Kidney (tissue), 14 donors: Measurements from ENCODE around the gene LTO1. TPM values are rescaled to one million over a fixed set of nuclear protein-coding genes. Genes with fewer than 3 reads are reported as not detected.

ENCODE experiments used
- DNase-seq, 5 donors: peaks; one replicate each; pipeline ENCODE4 v3.0.0-alpha.2; 2013 to 2020
- FAIRE-seq: peaks from 2 replicates; lab custom pipeline; 2012; peaks lifted over from hg19 to GRCh38; lab: Jason Lieb, UNC
- H3K27ac ChIP-seq, 2 donors: one replicate each; pipeline ENCODE4 v1.7.0; 2013; ENCODE audit warnings: low read depth in 2 of 2, low read length in 2 of 2, inconsistent platforms in 1 of 2
- H3K27me3 ChIP-seq: one replicate; pipeline ENCODE4 v1.7.1; 2013; ENCODE audit warnings: low read length, inconsistent platforms; ENCODE audit not compliant: control insufficient read depth, insufficient read depth
- H3K36me3 ChIP-seq, 3 donors: one replicate each; pipeline versions ENCODE4 v1.7.0 to v1.7.1; 2013; ENCODE audit warnings: low read length in 3 of 3, control low read depth in 1 of 3, inconsistent platforms in 1 of 3; ENCODE audit not compliant: insufficient read depth in 3 of 3, control insufficient read depth in 2 of 3
- H3K4me1 ChIP-seq, 3 donors: one replicate each; pipeline versions ENCODE4 v1.7.0 to v1.7.1; 2013; ENCODE audit warnings: low read length in 3 of 3, inconsistent platforms in 1 of 3, low read depth in 1 of 3; ENCODE audit not compliant: control insufficient read depth in 2 of 3, insufficient read depth in 2 of 3
- H3K4me3 ChIP-seq, 3 donors: one replicate each; pipeline versions ENCODE4 v1.7.0 to v1.8.1; 2013; ENCODE audit warnings: low read length in 3 of 3, control low read depth in 1 of 3, inconsistent platforms in 1 of 3
- H3K9ac ChIP-seq, 3 donors: one replicate each; pipeline versions ENCODE4 v1.7.0 to v1.7.1; 2013; ENCODE audit warnings: low read length in 3 of 3, control low read depth in 1 of 3, inconsistent platforms in 1 of 3
- H3K9me3 ChIP-seq, 3 donors: one replicate each; pipeline versions ENCODE4 v1.7.0 to v1.7.1; 2013; ENCODE audit warnings: low read length in 3 of 3, control low read depth in 1 of 3, inconsistent platforms in 1 of 3; ENCODE audit not compliant: control insufficient read depth in 2 of 3, insufficient read depth in 1 of 3
- CTCF ChIP-seq: IDR thresholded peaks from 3 replicates; pipeline ENCODE4 v1.5.1; 2012; ENCODE audit warnings: mild to moderate bottlenecking, moderate library complexity, borderline replicate concordance; ENCODE audit not compliant: insufficient read depth; ENCODE audit errors: extremely low read depth
- intact Hi-C: fragments of 100-400 bp; cut with DNase I; formaldehyde crosslinking; loops from one replicate; pipeline ENCODE4 v1.11.1; 2022
- polyA plus RNA-seq: library from polyadenylated mRNA; stranded (reverse); fragments of 350-450 nt; fragmentation: Illumina TruSeq; extraction: RNeasy Lipid Tissue Mini Kit (QIAGEN cat#74804); gene quantifications from one replicate; pipeline ENCODE4 v1.2.3, GENCODE V29; 2014; ENCODE audit warnings: low read depth, low replicate concordance; ENCODE audit not compliant: insufficient read depth
- total RNA-seq: library from RNA; stranded (reverse); fragmentation: NEBNext Ultra II Directional; extraction: Animal tissue kit (Norgen Biotek cat#: 25700); gene quantifications from one replicate; pipeline ENCODE4 v1.2.1, GENCODE V29; 2021
- donor health status: control.
- donor health status: control.
- donor health status: control.
- donor health status: control.
- donor health status: control.
- donor health status: DM: yes; HTN: yes; CAD: no.
- donor health status: Normal renal cell carcinoma (clear cell type).

Gene LTO1
- total and polyA plus RNA-seq, 2 donors from 2014 or later: 14.6 to 21.9 TPM

GRCh38 chr11:69718912-69719311, 43.8 kb upstream of the LTO1 start:
- intact Hi-C loops: no loop called here
- no peak for FAIRE-seq
- DNase-seq: no peak
- no peak overlapping the region for H3K9ac ChIP-seq
- no peak overlapping the region for H3K4me3 ChIP-seq
- no peaks in the 10 kb centered on the region for H3K36me3 ChIP-seq
- no peaks in the 10 kb centered on the region for H3K4me1 ChIP-seq
- no peak overlapping the region for H3K27ac ChIP-seq
- no peak for TF ChIP-seq CTCF
- H3K27me3 ChIP-seq: no peaks in the 10 kb centered on the region
- no peaks in the 10 kb centered on the region for H3K9me3 ChIP-seq

- DNase-seq (peak in 4 of 5 donors; percentile 78 to 81 (median 80)), FAIRE-seq (no peak)
- no peaks in the 10 kb centered on the region for H3K4me1 ChIP-seq
- H3K4me3 ChIP-seq: no peak overlapping the region
- no peak overlapping the region for H3K27ac ChIP-seq
- intact Hi-C loops: no loop called here
- H3K9ac ChIP-seq: no peak overlapping the region
- H3K36me3 ChIP-seq: no peaks in the 10 kb centered on the region
- H3K9me3 ChIP-seq: no peaks in the 10 kb centered on the region
- no peak for TF ChIP-seq CTCF
- no peaks in the 10 kb centered on the region for H3K27me3 ChIP-seq
Observed at GRCh38 chr11:69718147-69718546, 43.0 kb upstream of the LTO1 start.

- FAIRE-seq: no peak
- Histone ChIP-seq H3K4me3 (no peak overlapping the region), H3K9ac (no peak overlapping the region), H3K36me3 (no peaks in the 10 kb centered on the region), H3K4me1 (no peaks in the 10 kb centered on the region), H3K27me3 (no peaks in the 10 kb centered on the region), H3K9me3 (no peaks in the 10 kb centered on the region), H3K27ac (no peak overlapping the region)
- no peak for TF ChIP-seq CTCF
- peak in 1 of 5 donors; percentile 10 for DNase-seq
- intact Hi-C loops: no loop called here
Observed at GRCh38 chr11:69716891-69717747, 42.0 kb upstream of the LTO1 start.
